IPS DF 4.7 (cell line): ENCODE data around the gene FRMD5.

Experiments
- DNase-seq: peaks from one replicate; pipeline ENCODE4 v3.0.0-alpha.2; 2013; ENCODE audit warnings: low spot score; ENCODE audit errors: extremely low read depth

The FRMD5 gene

GRCh38 chr15:44094781-44095180 is 100.3 kb downstream of the FRMD5 start:
- DNase-seq = no peak

- DNase-seq = no peak
These were observed 101.2 kb downstream of the FRMD5 start for GRCh38 chr15:44093836-44094235.

GRCh38 chr15:44092221-44092620 is 102.8 kb downstream of the FRMD5 start:
- DNase-seq = no peak

- DNase-seq = no peak
These were observed 107.2 kb downstream of the FRMD5 start for GRCh38 chr15:44087578-44088465.

GRCh38 chr15:44084770-44085169 is 110.3 kb downstream of the FRMD5 start:
- no peak for DNase-seq

- no peak for DNase-seq
These were observed 110.9 kb downstream of the FRMD5 start for GRCh38 chr15:44084171-44084570.

- DNase-seq = no peak
These were observed 112.4 kb downstream of the FRMD5 start for GRCh38 chr15:44082558-44083157.

GRCh38 chr15:44081026-44082013 is 113.8 kb downstream of the FRMD5 start:
- no peak for DNase-seq

- DNase-seq = no peak
These were observed 119.5 kb downstream of the FRMD5 start for GRCh38 chr15:44075535-44075934.

GRCh38 chr15:44069489-44069888 is 125.6 kb downstream of the FRMD5 start:
- no peak for DNase-seq

GRCh38 chr15:44068347-44068746 is 126.7 kb downstream of the FRMD5 start:
- DNase-seq = no peak

- peak; percentile 46 for DNase-seq
These were observed 128.8 kb downstream of the FRMD5 start for GRCh38 chr15:44066211-44066827.

- no peak for DNase-seq
These were observed 130.4 kb downstream of the FRMD5 start for GRCh38 chr15:44064706-44065105.

- DNase-seq = no peak
These were observed 136.9 kb downstream of the FRMD5 start for GRCh38 chr15:44058126-44058525.

GRCh38 chr15:44045661-44046060 is 149.4 kb downstream of the FRMD5 start:
- DNase-seq = no peak

- DNase-seq = no peak
These were observed 149.9 kb downstream of the FRMD5 start for GRCh38 chr15:44045217-44045616.

GRCh38 chr15:44038755-44039191 is 156.3 kb downstream of the FRMD5 start:
- DNase-seq = peak; percentile 19

- no peak for DNase-seq
These were observed 159.0 kb downstream of the FRMD5 start for GRCh38 chr15:44035781-44036699.

GRCh38 chr15:44034933-44035624 is 160.0 kb downstream of the FRMD5 start:
- no peak for DNase-seq
